ENCODE measurements around the gene RPAP2. TPM values are rescaled to one million over a fixed set of nuclear protein-coding genes. Genes with fewer than 3 reads are reported as not detected.

Gene RPAP2
- total and polyA plus RNA-seq, 2 of the 8 experiments (the other 6 are each of a cell fraction or from before 2014, with no cell fraction given): 7.9 to 28.4 TPM

DNA sequence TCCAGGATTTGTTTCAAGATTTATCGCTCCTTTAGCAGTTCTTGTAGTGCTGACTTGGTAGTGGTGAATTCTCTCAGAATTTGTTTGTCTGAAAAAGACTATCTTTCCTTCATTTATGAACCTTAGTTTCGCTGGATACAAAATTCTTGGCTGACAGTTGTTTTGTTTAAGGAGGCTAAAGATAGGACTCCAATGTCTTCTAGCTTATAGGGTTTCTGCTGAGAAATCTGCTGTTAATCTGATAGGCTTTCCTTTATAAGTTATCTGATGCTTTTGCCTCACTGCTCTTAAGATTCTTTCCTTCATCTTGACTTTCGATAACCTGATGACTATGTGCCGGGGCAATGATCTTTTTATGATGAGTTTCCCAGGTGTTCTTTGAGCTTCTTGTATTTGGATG lies 28.9 kb downstream of the RPAP2 start:
- H3K9ac ChIP-seq (replicated peaks in 1 of 4; ENCODE audit: extremely low read depth in 1 of 4, low read depth in 3 of 4, low read length in 3 of 4): no peak overlapping the region
- H4K91ac ChIP-seq (replicated peaks; ENCODE audit: insufficient read length, low read length): no peak overlapping the region
- peaks cover 0 to 12% of the 10 kb centered on the region in 2 experiments; a peak in 3 of 4 replicates for H3K9me3 ChIP-seq (ENCODE audit: insufficient read depth in 2 of 2, low read depth in 1 of 2, low read length in 1 of 2)
- H3K4ac ChIP-seq (replicated peaks; ENCODE audit: insufficient read length, low read depth, low read length): no peak overlapping the region
- H2AFZ ChIP-seq (ENCODE audit: low read length): no peak overlapping the region
- CTCF ChIA-PET (ENCODE audit: partially characterized antibody): interaction anchor here (1.8 kb wide), 1 partner anchor 18 kb away, joined by 3 read pairs; no protein-coding TSS in a partner anchor
- H3K79me1 ChIP-seq (ENCODE audit: low read depth, low read length): no peaks in the 10 kb centered on the region
- no peak overlapping the region for H2AK5ac ChIP-seq (ENCODE audit: low read depth, low read length)
- no peaks in the 10 kb centered on the region for H3K79me2 ChIP-seq (ENCODE audit: control insufficient read depth in 1 of 2, insufficient read depth in 2 of 2, low read length in 2 of 2)
- no peak overlapping the region for H3K14ac ChIP-seq (ENCODE audit: insufficient read length)
- no peak for FAIRE-seq
- no peak overlapping the region for H3K4me3 ChIP-seq (ENCODE audit: extremely low read depth in 1 of 4, insufficient read depth in 2 of 4, low read depth in 3 of 4, low read length in 4 of 4)
- no peak overlapping the region for H3K56ac ChIP-seq (replicated peaks; ENCODE audit: insufficient read length, low read depth, low read length)
- H3K23me2 ChIP-seq (ENCODE audit: low read depth, low read length): no peaks in the 10 kb centered on the region
- H3K36me3 ChIP-seq (ENCODE audit: control insufficient read depth in 2 of 4, insufficient read depth in 4 of 4, low read length in 3 of 4): peaks cover 0 to 35% (median 13%) of the 10 kb centered on the region in 4 experiments; a peak in 3 of 8 replicates
- DNase-seq (ENCODE audit: low read depth in 1 of 2, low spot score in 2 of 2): no peak
- H2BK20ac ChIP-seq (ENCODE audit: low read length): no peak overlapping the region
- POLR2A ChIA-PET (ENCODE audit: partially characterized antibody): no interaction called here
- no peaks in the 10 kb centered on the region for H4K20me1 ChIP-seq (replicated peaks in 1 of 2; ENCODE audit: control insufficient read depth in 1 of 2, insufficient read depth in 2 of 2, low read length in 2 of 2)
- no peaks in the 10 kb centered on the region for H3K27me3 ChIP-seq (replicated peaks in 1 of 4; ENCODE audit: control insufficient read depth in 3 of 4, extremely low read depth in 1 of 4, insufficient read depth in 3 of 4, low read length in 3 of 4)
- no peak overlapping the region for H3K18ac ChIP-seq (ENCODE audit: extremely low read depth, low read length)
- H2BK120ac ChIP-seq (replicated peaks; ENCODE audit: low read depth, low read length): no peak overlapping the region
- H2BK5ac ChIP-seq (ENCODE audit: low read depth, low read length): no peak overlapping the region
- no peaks in the 10 kb centered on the region for H3K4me1 ChIP-seq (replicated peaks in 1 of 4; ENCODE audit: control insufficient read depth in 3 of 4, insufficient read depth in 4 of 4, low read length in 3 of 4)
- H4K8ac ChIP-seq (ENCODE audit: extremely low read depth, insufficient read depth, low read length): no peak overlapping the region
- H3K27ac ChIP-seq (ENCODE audit: low read depth, low read length): no peak overlapping the region
- no peak overlapping the region for H3K4me2 ChIP-seq (ENCODE audit: insufficient read depth in 1 of 2, low read depth in 2 of 2, low read length in 2 of 2)
- no peak overlapping the region for H2BK15ac ChIP-seq (ENCODE audit: low read length)
- no peak overlapping the region for H2BK12ac ChIP-seq (ENCODE audit: low read depth, low read length)
- WGBS, 2 experiments (ENCODE audit: extremely low coverage in 1 of 2, insufficient coverage in 1 of 2, insufficient read length in 1 of 2, insufficient replicate concordance in 2 of 2, low coverage in 1 of 2, low lambda C conversion rate in 2 of 2, missing lambda C conversion rate in 1 of 2): 92% methylated on average over 4 of the region's 4 CpGs; no CpG with 5 or more reads in 1 of the 2 experiments
- no peak overlapping the region for H4K5ac ChIP-seq (ENCODE audit: insufficient read length, low read depth, low read length)
- H3K23ac ChIP-seq (ENCODE audit: insufficient read length): no peak overlapping the region
- TF ChIP-seq, protein P1, sequence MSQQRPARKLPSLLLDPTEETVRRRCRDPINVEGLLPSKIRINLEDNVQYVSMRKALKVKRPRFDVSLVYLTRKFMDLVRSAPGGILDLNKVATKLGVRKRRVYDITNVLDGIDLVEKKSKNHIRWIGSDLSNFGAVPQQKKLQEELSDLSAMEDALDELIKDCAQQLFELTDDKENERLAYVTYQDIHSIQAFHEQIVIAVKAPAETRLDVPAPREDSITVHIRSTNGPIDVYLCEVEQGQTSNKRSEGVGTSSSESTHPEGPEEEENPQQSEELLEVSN (IDR thresholded peaks at IDR 0.05): no peak
- TF ChIP-seq HDAC2 (IDR thresholded peaks at IDR 0.05; ENCODE audit: borderline replicate concordance in 1 of 2, low read depth in 2 of 2, low read length in 2 of 2) (no peak), SP1 (IDR thresholded peaks at IDR 0.05; ENCODE audit: low read depth, low read length) (no peak), NANOG (IDR thresholded peaks at IDR 0.05; ENCODE audit: insufficient read depth, low read depth, low read length, poor library complexity, severe bottlenecking) (no peak), POLR2AphosphoS5 (IDR thresholded peaks at IDR 0.05; ENCODE audit: low read depth, low read length) (no peak), BRCA1 (IDR thresholded peaks at IDR 0.05; ENCODE audit: low read depth, low read length) (no peak), POLR2A (IDR thresholded peaks at IDR 0.05; ENCODE audit: control extremely low read depth in 1 of 2, low read depth in 2 of 2, low read length in 2 of 2) (no peak), CBX5 (IDR thresholded peaks at IDR 0.05; ENCODE audit: low read depth, low read length) (no peak), SIN3A (conservative IDR thresholded peaks at IDR 0.05 in 1 of 2, IDR thresholded peaks at IDR 0.05 in 1 of 2; ENCODE audit: low read depth in 1 of 2, low read length in 2 of 2) (no peak), CBX8 (IDR thresholded peaks at IDR 0.05; ENCODE audit: borderline replicate concordance, low read depth, low read length) (no peak), JUND (IDR thresholded peaks at IDR 0.05; ENCODE audit: low read length) (no peak), TBP (IDR thresholded peaks at IDR 0.05; ENCODE audit: low read depth, low read length) (no peak), POU5F1 (IDR thresholded peaks at IDR 0.05; ENCODE audit: low read depth, low read length) (no peak), SAP30 (IDR thresholded peaks at IDR 0.05; ENCODE audit: insufficient read depth, insufficient replicate concordance, low read length) (no peak)

Measured in H1 (cell line).